Anterior cingulate cortex (tissue), 58 donors: ENCODE results near the gene PIK3CD.
A peak's percentile ranks its signal among the peaks of the same experiment; 100 is the strongest.
"Not testable (repeated sequence)": the region's sequence is repeated elsewhere in the genome, so short reads cannot be mapped to it uniquely, and the experiment has no call there.

Experiments used
- DNase-seq, 58 donors: peaks; one replicate each; lab custom pipeline; 2025; lab: John Stamatoyannopoulos, UW

PIK3CD gene

DNA sequence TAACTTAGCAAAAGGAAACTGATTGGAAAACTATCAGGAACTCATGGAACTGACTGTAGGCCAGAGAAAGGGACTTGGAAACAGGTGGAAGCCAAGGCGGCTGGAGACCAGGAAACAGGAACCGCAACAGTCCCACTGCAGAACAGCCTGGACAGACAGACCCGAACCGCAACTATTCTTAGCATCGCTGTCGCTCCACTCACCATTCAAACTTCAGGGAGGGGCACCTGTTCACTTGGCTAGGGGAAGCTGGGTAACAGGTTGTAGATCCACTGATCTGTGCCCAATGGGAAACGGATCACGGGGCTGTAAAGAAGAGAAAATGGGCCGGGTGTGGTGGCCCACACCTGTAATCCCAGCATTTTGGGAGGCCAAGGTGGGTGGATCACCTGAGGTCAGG is 110.3 kb downstream of the PIK3CD start:
- DNase-seq = no peak

DNA sequence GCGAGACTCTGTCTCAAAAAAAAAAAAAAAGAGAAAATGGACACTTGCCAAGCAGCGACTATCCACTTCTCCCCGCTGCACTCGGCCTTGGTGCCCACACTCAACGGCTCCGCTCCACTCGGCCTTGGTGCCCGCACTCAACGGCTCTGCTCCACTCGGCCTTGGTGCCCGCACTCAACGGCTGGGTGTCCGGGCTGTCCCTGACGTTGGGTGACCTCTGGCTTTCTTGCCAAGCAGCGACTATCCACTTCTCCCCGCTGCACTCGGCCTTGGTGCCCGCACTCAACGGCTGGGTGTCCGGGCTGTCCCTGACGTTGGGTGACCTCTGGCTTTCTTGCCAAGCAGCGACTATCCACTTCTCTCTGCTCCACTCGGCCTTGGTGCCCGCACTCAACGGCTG is 110.9 kb downstream of the PIK3CD start:
- not testable (repeated sequence) for DNase-seq

DNA sequence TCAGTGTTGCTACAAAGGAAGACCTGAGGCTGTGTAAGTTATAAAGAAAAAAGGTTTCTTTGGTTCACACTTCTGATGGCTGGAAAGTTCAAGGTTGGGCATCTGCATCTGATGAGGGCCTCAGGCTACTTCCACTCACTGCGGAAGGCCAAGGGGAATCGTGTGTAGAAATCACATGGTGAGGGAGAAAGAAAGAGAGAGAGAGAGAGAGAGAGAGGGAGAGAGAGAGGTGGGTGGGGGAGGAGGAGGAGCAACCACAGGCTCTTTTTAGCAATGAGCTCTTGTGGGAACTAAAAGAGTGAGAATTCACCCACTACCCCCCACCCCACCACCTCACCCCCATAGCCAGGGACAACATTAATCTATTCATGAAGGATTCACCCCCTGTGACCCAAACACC is 112.4 kb downstream of the PIK3CD start:
- no peak for DNase-seq

DNA sequence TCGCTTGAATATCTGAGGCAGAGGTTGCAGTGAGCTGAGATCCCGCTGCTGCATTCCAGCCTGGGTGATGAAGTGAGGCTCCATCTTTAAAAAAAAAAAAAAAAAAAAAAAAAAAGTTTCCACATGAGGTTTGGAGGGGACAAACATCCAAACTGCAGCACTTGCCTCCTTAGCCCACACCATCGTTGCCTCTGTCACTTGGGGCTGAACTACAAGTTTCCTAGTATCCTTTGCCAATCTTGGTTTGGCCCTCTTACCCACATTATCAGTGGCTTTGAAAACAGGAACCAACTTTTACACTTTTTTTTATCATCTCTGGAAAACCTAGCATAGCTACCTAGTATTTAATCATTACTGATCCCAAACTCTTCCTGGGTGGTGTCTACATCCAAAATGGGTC is 113.0 kb downstream of the PIK3CD start:
- DNase-seq = no peak

DNA sequence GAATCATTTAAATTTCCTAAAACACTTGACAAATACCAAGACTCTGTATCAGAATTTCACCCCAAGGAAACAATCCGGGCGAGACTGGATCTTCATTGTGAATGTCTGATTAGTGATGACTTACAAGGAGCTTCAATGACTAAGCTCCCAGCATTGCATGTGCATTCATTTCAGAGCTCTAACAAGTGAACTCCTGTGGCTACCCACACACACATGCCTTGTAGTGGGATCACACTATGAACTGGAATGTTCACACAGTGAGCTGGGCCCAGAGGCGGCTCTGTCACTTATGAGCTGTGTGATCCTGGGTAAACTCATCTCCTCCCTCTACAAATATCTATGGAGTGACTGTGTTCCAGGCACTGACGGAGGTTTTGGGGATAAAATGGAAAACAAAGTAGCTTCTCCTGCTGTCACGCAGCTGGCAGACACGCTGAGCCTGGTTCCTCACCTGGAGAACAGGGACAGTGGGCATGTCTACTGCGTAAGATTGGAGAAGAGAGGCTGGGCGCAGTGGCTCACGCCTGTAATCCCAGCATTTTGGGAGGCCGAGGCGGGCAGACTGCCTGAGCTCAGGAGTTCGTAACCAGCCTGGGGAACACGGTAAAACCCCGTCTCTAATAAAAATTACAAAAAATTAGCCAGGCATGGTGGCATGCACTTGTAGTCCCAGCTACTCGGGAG is 115.4 kb downstream of the PIK3CD start:
- peak in 16 of 58 donors; percentile 3 to 36 (median 16) for DNase-seq

DNA sequence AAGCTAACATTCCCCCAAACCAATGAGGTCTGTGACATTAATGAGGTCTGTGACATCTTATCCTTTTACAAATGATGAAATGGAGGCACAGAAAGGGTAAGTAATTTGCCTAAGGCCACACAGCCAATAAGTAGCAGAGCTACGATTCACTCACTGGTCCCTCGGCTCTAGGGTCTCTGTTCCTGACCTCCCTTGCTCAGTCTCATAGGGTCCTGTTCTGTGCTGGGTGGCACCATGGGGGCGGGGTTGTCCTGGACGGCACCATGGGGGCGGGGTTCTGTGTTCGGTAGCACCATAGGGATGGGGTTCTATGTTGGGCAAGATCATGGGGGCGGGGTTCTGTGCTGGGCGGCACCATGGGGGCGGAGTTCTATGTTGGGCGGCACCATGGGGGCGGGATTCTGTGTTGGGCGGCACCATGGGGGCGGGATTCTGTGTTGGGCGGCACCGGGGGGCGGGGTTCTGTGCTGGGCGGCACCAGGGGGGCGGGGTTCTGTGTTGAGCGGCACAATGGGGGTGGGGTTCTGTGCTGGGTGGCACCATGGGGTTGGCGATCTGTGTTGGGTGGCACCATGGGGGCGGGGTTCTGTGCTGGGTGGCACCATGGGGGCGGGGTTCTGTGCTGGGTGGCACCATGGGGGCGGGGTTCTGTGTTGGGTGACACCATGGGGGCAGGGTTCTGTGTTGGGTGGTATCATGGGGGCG is 116.6 kb downstream of the PIK3CD start:
- DNase-seq = no peak

DNA sequence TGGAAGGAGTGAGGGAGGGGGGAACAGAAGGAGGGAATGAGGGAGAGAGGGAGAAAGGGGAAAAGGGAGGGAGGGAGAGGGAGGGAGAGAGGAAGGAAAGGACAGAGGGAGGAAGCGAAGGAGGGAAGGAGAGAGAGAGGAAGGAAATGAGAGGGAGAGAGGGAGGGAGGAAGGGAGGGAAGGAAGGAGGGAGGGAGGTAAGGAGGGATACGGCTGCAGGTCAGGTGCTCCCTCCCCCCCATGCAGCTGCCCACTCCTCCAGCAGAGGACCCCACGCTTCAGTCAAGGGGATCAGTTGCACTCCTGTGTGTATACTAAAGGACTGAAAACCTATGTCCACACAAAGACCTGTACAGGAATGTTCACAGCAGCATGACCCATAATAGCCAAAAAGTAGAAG is 117.5 kb downstream of the PIK3CD start:
- no peak for DNase-seq

DNA sequence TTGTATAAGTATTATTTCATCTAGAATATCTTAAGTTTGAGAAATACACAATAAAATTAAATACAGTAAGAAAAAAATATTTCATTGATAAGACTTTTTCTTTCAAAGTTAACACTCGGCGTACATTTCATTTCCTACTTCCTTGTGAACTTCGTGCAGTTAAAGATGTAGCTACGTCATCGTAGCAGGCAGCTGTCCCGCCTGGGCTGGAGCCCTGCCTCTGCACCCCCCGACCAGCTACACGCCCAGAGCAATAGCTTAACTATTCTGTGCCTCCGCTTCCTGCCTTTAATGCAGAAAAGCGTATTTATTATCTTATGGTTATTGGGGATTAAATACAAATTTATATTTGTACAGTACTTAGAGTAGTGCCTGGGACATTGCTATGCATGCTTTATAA is 118.8 kb downstream of the PIK3CD start:
- no peak for DNase-seq

DNA sequence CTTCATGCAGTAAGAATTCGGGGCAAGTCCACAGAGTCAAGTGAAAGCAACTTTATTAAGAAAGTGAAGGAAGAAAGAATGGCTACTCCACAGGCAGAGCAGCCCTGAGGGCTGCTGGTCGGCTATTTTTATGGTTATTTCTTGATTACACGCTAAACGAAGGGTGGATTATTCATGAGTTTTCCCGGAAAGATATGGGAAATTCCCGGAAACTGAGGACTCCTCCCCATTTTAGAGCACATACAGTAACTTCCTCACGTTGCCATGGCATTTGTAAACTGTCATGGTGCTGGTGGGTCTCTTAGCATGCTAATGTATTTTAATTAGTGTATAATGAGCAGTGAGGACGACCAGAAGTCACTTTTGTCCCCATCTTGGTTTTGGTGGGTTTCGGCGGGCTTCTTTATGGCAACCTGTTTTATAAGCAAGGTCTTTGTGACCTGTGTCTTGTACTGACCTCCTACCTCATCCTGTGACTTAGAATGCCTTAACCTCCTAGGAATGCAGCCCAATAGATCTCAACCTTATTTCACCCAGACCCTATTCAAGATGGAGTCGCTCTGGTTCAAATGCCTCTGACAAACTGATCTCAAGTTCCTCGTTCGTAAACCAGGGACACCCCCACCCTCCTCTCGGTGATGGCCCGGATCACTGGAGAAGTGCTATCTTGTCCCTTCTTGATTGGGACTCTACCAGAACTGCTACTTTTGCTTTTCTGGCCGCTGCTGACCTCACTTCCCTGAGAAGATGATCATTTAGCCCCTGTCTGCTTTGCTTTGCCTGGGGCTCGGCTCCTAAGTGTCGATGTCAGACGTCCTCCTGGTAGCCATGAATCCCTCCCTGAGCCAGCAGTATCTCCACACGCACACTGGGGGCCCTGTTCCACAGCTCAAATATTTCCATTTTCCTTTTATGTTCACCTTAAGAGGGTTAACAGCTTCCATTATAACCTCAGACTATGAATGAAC is 123.5 kb downstream of the PIK3CD start:
- DNase-seq = no peak

DNA sequence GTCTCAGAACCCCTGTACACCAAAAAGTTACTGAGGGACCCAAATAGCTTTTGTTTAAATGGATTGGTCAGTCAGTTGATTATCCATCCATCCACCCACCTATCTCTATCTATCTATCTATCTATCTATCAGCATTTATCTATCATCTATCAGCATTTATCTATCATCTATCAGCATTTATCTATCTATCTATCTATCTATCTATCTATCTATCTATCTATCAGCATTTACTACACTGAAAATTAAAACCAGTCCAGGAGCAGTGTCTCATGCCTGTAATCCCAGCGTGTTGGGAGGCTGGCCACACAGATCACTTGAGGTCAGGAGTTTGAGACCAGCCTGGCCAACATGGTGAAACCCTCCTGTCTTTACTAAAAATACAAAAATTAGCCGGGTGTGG is 125.2 kb downstream of the PIK3CD start:
- no peak for DNase-seq
